Fibroblast of the aortic adventitia (primary cell): ENCODE results near the gene FRY. TPM values are rescaled to one million over a fixed set of nuclear protein-coding genes. Genes with fewer than 3 reads are reported as not detected.
A peak's percentile ranks its signal among the peaks of the same experiment; 100 is the strongest.

Experiments used
- DNase-seq: peaks from one replicate; pipeline ENCODE4 v3.0.0-alpha.2; 2010; ENCODE audit warnings: low read depth
- H3K4me3 ChIP-seq: 2 replicates; pipeline ENCODE4 v1.5.1; 2011; ENCODE audit warnings: low read depth, mild to moderate bottlenecking, control low read depth, low read length, moderate library complexity
- total RNA-seq: library from RNA; depleted of rRNA; stranded (reverse); fragments of >200 nt; gene quantifications from 2 replicates; pipeline ENCODE4 v1.2.3, GENCODE V29; 2012; ENCODE audit warnings: low replicate concordance
- TF ChIP-seq, protein P1 (sequence below): IDR thresholded peaks from 2 replicates; pipeline ENCODE4 v1.5.1; 2011; ENCODE audit warnings: mild to moderate bottlenecking, low read length, control low read depth, inconsistent platforms; ENCODE audit not compliant: insufficient read depth

The FRY gene
- total RNA-seq, 1 donor: 4.3 TPM

DNA sequence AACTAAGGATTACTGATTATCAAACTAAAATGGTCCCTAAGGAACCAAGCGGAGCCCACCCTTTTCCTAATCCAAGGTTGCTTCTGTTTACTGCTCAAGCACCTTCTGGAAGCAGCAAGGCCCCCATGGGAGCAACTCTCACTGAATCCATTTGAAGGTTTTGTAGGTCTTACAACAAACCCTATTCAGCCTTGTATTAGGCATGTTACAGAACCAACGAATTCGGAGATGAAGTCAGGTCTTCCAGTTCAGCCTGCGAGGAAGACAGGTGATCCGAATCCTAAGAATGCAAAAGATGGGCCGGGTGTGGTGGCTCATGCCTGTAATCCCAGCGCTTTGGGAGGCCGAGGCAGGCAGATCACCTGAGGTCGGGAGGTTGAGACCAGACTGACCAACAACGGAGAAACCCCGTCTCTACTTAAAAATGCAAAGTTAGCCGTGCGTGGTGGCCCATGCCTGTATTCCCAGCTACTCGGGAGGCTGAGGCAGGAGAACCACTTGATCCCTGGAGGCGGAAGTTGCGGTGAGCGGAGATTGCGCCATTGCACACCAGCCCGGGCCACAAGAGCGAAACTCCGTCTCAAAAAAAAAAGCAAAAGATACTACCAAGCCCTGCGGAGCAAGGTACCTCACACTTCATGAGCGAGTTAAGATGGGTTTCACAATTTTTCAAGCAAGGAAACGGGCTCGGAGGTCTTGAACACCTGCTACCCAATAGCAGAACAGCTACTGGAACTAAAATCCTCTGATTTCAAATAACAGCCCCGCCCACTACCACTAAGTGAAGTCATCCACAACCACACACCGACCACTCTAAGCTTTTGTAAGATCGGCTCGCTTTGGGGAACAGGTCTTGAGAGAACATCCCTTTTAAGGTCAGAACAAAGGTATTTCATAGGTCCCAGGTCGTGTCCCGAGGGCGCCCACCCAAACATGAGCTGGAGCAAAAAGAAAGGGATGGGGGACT, 283.0 kb downstream of the FRY start:
- peak; percentile 58 for DNase-seq
- TF ChIP-seq, protein P1, sequence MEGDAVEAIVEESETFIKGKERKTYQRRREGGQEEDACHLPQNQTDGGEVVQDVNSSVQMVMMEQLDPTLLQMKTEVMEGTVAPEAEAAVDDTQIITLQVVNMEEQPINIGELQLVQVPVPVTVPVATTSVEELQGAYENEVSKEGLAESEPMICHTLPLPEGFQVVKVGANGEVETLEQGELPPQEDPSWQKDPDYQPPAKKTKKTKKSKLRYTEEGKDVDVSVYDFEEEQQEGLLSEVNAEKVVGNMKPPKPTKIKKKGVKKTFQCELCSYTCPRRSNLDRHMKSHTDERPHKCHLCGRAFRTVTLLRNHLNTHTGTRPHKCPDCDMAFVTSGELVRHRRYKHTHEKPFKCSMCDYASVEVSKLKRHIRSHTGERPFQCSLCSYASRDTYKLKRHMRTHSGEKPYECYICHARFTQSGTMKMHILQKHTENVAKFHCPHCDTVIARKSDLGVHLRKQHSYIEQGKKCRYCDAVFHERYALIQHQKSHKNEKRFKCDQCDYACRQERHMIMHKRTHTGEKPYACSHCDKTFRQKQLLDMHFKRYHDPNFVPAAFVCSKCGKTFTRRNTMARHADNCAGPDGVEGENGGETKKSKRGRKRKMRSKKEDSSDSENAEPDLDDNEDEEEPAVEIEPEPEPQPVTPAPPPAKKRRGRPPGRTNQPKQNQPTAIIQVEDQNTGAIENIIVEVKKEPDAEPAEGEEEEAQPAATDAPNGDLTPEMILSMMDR: no peak
- peak overlapping the region; percentile 90 for H3K4me3 ChIP-seq

DNA sequence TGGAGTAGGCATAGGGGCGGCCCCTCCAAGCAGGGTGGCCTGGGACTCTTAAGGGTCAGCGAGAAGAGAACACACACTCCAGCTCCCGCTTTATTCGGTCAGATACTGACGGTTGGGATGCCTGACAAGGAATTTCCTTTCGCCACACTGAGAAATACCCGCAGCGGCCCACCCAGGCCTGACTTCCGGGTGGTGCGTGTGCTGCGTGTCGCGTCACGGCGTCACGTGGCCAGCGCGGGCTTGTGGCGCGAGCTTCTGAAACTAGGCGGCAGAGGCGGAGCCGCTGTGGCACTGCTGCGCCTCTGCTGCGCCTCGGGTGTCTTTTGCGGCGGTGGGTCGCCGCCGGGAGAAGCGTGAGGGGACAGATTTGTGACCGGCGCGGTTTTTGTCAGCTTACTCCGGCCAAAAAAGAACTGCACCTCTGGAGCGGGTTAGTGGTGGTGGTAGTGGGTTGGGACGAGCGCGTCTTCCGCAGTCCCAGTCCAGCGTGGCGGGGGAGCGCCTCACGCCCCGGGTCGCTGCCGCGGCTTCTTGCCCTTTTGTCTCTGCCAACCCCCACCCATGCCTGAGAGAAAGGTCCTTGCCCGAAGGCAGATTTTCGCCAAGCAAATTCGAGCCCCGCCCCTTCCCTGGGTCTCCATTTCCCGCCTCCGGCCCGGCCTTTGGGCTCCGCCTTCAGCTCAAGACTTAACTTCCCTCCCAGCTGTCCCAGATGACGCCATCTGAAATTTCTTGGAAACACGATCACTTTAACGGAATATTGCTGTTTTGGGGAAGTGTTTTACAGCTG, 283.9 kb downstream of the FRY start, which contains the start of the genes BRCA2 and ZAR1L:
TSS of gene BRCA2 (plus strand) at position 271 of the 790 bp plus-strand sequence. CDS start 953 bp downstream, outside the sequence.
TSS of gene ZAR1L (minus strand) at position 126 of the 790 bp plus-strand sequence. CDS start 3,438 bp downstream, outside the sequence.
- peak; percentile 88 for DNase-seq
- TF ChIP-seq, protein P1: no peak
- peak within 1 kb of the TSS; percentile 90 for H3K4me3 ChIP-seq

DNA sequence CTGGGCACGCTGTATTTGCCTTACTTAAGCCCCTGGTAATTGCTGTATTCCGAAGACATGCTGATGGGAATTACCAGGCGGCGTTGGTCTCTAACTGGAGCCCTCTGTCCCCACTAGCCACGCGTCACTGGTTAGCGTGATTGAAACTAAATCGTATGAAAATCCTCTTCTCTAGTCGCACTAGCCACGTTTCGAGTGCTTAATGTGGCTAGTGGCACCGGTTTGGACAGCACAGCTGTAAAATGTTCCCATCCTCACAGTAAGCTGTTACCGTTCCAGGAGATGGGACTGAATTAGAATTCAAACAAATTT, 284.4 kb downstream of the FRY start:
- TF ChIP-seq, protein P1: no peak
- H3K4me3 ChIP-seq: peak overlapping the region; percentile 90
- no peak for DNase-seq

DNA sequence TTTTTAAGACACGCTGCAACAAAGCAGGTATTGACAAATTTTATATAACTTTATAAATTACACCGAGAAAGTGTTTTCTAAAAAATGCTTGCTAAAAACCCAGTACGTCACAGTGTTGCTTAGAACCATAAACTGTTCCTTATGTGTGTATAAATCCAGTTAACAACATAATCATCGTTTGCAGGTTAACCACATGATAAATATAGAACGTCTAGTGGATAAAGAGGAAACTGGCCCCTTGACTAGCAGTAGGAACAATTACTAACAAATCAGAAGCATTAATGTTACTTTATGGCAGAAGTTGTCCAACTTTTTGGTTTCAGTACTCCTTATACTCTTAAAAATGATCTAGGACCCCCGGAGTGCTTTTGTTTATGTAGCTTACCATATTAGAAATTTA, 284.9 kb downstream of the FRY start:
- TF ChIP-seq, protein P1: no peak
- DNase-seq: no peak
- peak overlapping the region; percentile 90 for H3K4me3 ChIP-seq

DNA sequence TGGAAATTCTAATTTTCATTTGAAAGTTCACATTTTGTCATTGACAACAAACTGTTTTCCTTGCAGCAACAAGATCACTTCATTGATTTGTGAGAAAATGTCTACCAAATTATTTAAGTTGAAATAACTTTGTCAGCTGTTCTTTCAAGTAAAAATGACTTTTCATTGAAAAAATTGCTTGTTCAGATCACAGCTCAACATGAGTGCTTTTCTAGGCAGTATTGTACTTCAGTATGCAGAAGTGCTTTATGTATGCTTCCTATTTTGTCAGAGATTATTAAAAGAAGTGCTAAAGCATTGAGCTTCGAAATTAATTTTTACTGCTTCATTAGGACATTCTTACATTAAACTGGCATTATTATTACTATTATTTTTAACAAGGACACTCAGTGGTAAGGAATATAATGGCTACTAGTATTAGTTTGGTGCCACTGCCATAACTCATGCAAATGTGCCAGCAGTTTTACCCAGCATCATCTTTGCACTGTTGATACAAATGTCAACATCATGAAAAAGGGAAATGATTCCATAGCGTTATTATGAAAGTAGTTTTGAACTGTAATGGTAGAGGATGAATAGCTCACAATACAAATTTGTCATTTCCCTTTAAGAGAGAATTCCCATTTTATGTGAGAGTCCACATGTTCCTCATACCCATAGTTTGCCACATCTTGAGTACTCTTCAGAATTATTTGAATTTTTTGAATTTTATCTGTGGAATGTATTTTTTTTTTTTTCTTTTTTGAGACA, 286.3 kb downstream of the FRY start:
- TF ChIP-seq, protein P1: no peak
- no peak for DNase-seq
- no peak overlapping the region for H3K4me3 ChIP-seq

DNA sequence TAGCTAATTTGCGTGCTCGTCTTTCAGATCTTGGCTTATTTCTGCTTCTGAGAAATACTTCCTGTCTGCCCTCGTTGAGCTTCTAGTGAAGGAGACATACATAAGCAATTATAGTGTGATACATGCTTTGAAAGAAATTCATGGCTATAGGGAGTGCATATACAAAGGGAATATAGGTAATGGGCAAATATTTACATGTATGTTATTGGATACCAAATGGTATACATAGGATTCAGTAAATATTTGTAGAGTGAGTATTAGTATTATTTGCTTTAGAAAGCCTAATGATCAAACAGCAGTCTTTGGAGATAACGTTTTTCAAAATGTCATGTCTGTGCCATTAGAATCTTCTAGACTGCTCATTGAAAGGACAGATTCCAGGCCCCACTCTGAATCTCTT, 289.0 kb downstream of the FRY start:
- DNase-seq: no peak
- TF ChIP-seq, protein P1: no peak
- H3K4me3 ChIP-seq: no peak overlapping the region
